Activated CD8-positive, alpha-beta memory T cell treated with anti-CD3 and anti-CD28 coated beads, Interleukin-2, amount 50 U/mL, for 1 hour (primary cell): ENCODE data around the gene ADAMTS13.
"Not testable (repeated sequence)": the region's sequence is repeated elsewhere in the genome, so short reads cannot be mapped to it uniquely, and the experiment has no call there.

Experiments
- DNase-seq: peaks from one replicate; pipeline ENCODE4 v3.0.0-alpha.2; 2020; ENCODE audit errors: extremely low read depth

Gene ADAMTS13

GRCh38 chr9:133425049-133425632 lies 3.0 kb downstream of the ADAMTS13 start:
- no peak for DNase-seq

- no peak for DNase-seq
Observed at GRCh38 chr9:133426011-133426410, 3.8 kb downstream of the ADAMTS13 start.

GRCh38 chr9:133427658-133428348 lies 5.6 kb downstream of the ADAMTS13 start:
- DNase-seq: no peak

GRCh38 chr9:133428617-133429101 lies 6.5 kb downstream of the ADAMTS13 start:
- DNase-seq: no peak

GRCh38 chr9:133429214-133429613 lies 7.0 kb downstream of the ADAMTS13 start:
- no peak for DNase-seq

GRCh38 chr9:133429641-133430161 lies 7.5 kb downstream of the ADAMTS13 start:
- DNase-seq: no peak

- DNase-seq: no peak
Observed at GRCh38 chr9:133430244-133430643, 8.1 kb downstream of the ADAMTS13 start.

- DNase-seq: no peak
Observed at GRCh38 chr9:133433351-133433843, 11.2 kb downstream of the ADAMTS13 start.

GRCh38 chr9:133436681-133437080 lies 14.5 kb downstream of the ADAMTS13 start:
- DNase-seq: no peak

GRCh38 chr9:133437753-133438531 lies 15.8 kb downstream of the ADAMTS13 start:
- DNase-seq: no peak

- DNase-seq: no peak
Observed at GRCh38 chr9:133439337-133439736, 17.2 kb downstream of the ADAMTS13 start.

GRCh38 chr9:133440874-133441273 lies 18.7 kb downstream of the ADAMTS13 start:
- no peak for DNase-seq

GRCh38 chr9:133441571-133441970 lies 19.4 kb downstream of the ADAMTS13 start:
- no peak for DNase-seq

- no peak for DNase-seq
Observed at GRCh38 chr9:133443248-133443647, 21.1 kb downstream of the ADAMTS13 start.

- no peak for DNase-seq
Observed at GRCh38 chr9:133443982-133444381, 21.8 kb downstream of the ADAMTS13 start.

GRCh38 chr9:133445293-133445969 lies 23.3 kb downstream of the ADAMTS13 start:
- DNase-seq: no peak

GRCh38 chr9:133448487-133448972 lies 26.4 kb downstream of the ADAMTS13 start:
- no peak for DNase-seq

- DNase-seq: no peak
Observed at GRCh38 chr9:133449760-133450159, 27.6 kb downstream of the ADAMTS13 start.

- DNase-seq: not testable (repeated sequence)
Observed at GRCh38 chr9:133451865-133452264, 29.7 kb downstream of the ADAMTS13 start.

- no peak for DNase-seq
Observed at GRCh38 chr9:133452562-133452961, 30.4 kb downstream of the ADAMTS13 start.

GRCh38 chr9:133453651-133454050 lies 31.5 kb downstream of the ADAMTS13 start:
- DNase-seq: no peak

GRCh38 chr9:133454325-133454724 lies 32.2 kb downstream of the ADAMTS13 start:
- DNase-seq: no peak
